SK-N-SH (cell line): ENCODE data around the gene UCN2. TPM values are rescaled to one million over a fixed set of nuclear protein-coding genes. Genes with fewer than 3 reads are reported as not detected.

Experiments
- CTCF ChIA-PET: fragments of 300-600, 350-600 bp; formaldehyde crosslinking; extraction: SDS; loops from one replicate; lab custom pipeline; 2021; lab: Yijun Ruan, JAX
- POLR2A ChIA-PET: fragments of 350-600 bp; sonication (Branson Sonifier 250); formaldehyde crosslinking; extraction: SDS; loops from one replicate; lab custom pipeline; 2020; ENCODE audit warnings: antibody characterized with exemption, inconsistent platforms; lab: Yijun Ruan, JAX
- DNase-seq: peaks from one replicate; pipeline ENCODE4 v3.0.0; 2012
- H2AFZ ChIP-seq: fragments of 200-600 bp; sonication (generic); 2 replicates; pipeline ENCODE4 v1.8.1; 2016; ENCODE audit warnings: antibody characterized with exemption, mild to moderate bottlenecking, low read depth
- H3F3A ChIP-seq: fragments of 200-600 bp; sonication (generic); replicated peaks from 2 replicates; pipeline ENCODE3; 2016; ENCODE audit warnings: antibody characterized with exemption, mild to moderate bottlenecking; ENCODE audit not compliant: insufficient read depth
- H3K27ac ChIP-seq, 2 experiments: fragments of 200-500 bp in 1 of 2; fragments of 200-600 bp in 1 of 2; sonication (Bioruptor generic) in 1 of 2; sonication (generic), shearing (Covaris generic) in 1 of 2; 2 replicates each; pipeline versions ENCODE4 v1.5.1 to v1.6.1; 2014 to 2016; ENCODE audit warnings: low read depth in 2 of 2, inconsistent platforms in 1 of 2, low read length in 1 of 2, mild to moderate bottlenecking in 1 of 2, mixed read lengths in 1 of 2
- H3K27me3 ChIP-seq: fragments of 200-600 bp; sonication (generic), shearing (Covaris generic); 2 replicates; pipeline ENCODE4 v1.6.1; 2016; ENCODE audit warnings: mixed run types; ENCODE audit not compliant: insufficient read depth
- H3K36me3 ChIP-seq, 2 experiments: fragments of 200-500 bp in 1 of 2; fragments of 200-600 bp in 1 of 2; sonication (Bioruptor generic) in 1 of 2; sonication (generic) in 1 of 2; replicated peaks in 1 of 2; 2 replicates each; pipeline versions ENCODE3 to v1.5.1; 2014 to 2016; ENCODE audit warnings: low read length in 1 of 2, mild to moderate bottlenecking in 1 of 2; ENCODE audit not compliant: insufficient read depth in 2 of 2, control insufficient read depth in 1 of 2
- H3K4me1 ChIP-seq, 2 experiments: fragments of 200-500 bp in 1 of 2; fragments of 200-600 bp in 1 of 2; sonication (Bioruptor generic) in 1 of 2; sonication (generic), shearing (Covaris generic) in 1 of 2; 2 replicates each; pipeline versions ENCODE4 v1.5.1 to v1.6.1; 2014 to 2016; ENCODE audit warnings: low read depth in 1 of 2, low read length in 1 of 2, mixed run types in 1 of 2; ENCODE audit not compliant: insufficient read depth in 2 of 2, control insufficient read depth in 1 of 2
- H3K4me2 ChIP-seq: fragments of 200-600 bp; sonication (generic), shearing (Covaris generic); 2 replicates; pipeline ENCODE4 v1.6.1; 2017; ENCODE audit warnings: mixed run types
- H3K4me3 ChIP-seq, 2 experiments: fragments of 200-500 bp in 1 of 2; fragments of 200-600 bp in 1 of 2; sonication (Bioruptor generic) in 1 of 2; sonication (generic), shearing (Covaris generic) in 1 of 2; 2 replicates each; pipeline versions ENCODE4 v1.5.1 to v1.8.1; 2014 to 2016; ENCODE audit warnings: low read depth in 2 of 2, inconsistent platforms in 1 of 2, low read length in 1 of 2, mild to moderate bottlenecking in 1 of 2, mixed read lengths in 1 of 2, moderate library complexity in 1 of 2
- H3K79me2 ChIP-seq: fragments of 200-600 bp; sonication (generic); 2 replicates; pipeline ENCODE4 v1.8.1; 2017; ENCODE audit warnings: mild to moderate bottlenecking; ENCODE audit not compliant: insufficient read depth
- H3K9ac ChIP-seq: fragments of 200-600 bp; sonication (generic); 2 replicates; pipeline ENCODE4 v1.6.1; 2017; ENCODE audit warnings: mixed run types
- H3K9me2 ChIP-seq: fragments of 200-600 bp; sonication (generic); 2 replicates; pipeline ENCODE4 v1.6.1; 2017; ENCODE audit warnings: mixed run types
- H3K9me3 ChIP-seq: fragments of 200-600 bp; sonication (generic); 2 replicates; pipeline ENCODE4 v1.6.1; 2017; ENCODE audit warnings: mixed run types, mild to moderate bottlenecking, moderate library complexity
- H4K20me1 ChIP-seq: fragments of 200-600 bp; sonication (generic); 2 replicates; pipeline ENCODE4 v1.6.1; 2017; ENCODE audit warnings: mild to moderate bottlenecking, mixed run types; ENCODE audit not compliant: insufficient read depth
- CHD2 ChIP-seq: fragments of 150-350 bp; IDR thresholded peaks from 2 replicates; pipeline ENCODE4 v1.6.1; 2018; ENCODE audit warnings: low read length; ENCODE audit not compliant: partially characterized antibody
- EZH2phosphoT487 ChIP-seq: fragments of 200-600 bp; sonication (generic); IDR thresholded peaks from 2 replicates; pipeline ENCODE4 v1.6.1; 2017; ENCODE audit warnings: low read depth, mixed run types, mild to moderate bottlenecking, antibody characterized with exemption, moderate library complexity, borderline replicate concordance
- FOSL2 ChIP-seq: IDR thresholded peaks from 2 replicates; pipeline ENCODE4 v1.4.0; 2012; ENCODE audit warnings: low read depth, mild to moderate bottlenecking, moderate library complexity, borderline replicate concordance
- FOXM1 ChIP-seq: IDR thresholded peaks from 2 replicates; pipeline ENCODE4 v1.4.0; 2012; ENCODE audit warnings: low read depth, mild to moderate bottlenecking
- GATA2 ChIP-seq: sonication (generic); formaldehyde crosslinking; IDR thresholded peaks from 2 replicates; pipeline ENCODE4 v1.5.0; 2020; ENCODE audit warnings: mild to moderate bottlenecking, missing genetic modification reagents
- MXI1 ChIP-seq: IDR thresholded peaks from 2 replicates; pipeline ENCODE4 v1.6.1; 2012; ENCODE audit warnings: mild to moderate bottlenecking, low read depth, low read length, improper control_type of control experiment
- NRF1 ChIP-seq: IDR thresholded peaks from 2 replicates; pipeline ENCODE4 v1.6.1; 2012; ENCODE audit warnings: low read depth, mild to moderate bottlenecking, low read length
- POLR2AphosphoS5 ChIP-seq: IDR thresholded peaks from 2 replicates; pipeline ENCODE4 v1.6.1; 2012; ENCODE audit warnings: low read depth, low read length
- RFX5 ChIP-seq: IDR thresholded peaks from 2 replicates; pipeline ENCODE4 v1.6.1; 2012; ENCODE audit warnings: mild to moderate bottlenecking, improper control_type of control experiment, low read length
- RXRA ChIP-seq: IDR thresholded peaks from 2 replicates; pipeline ENCODE4 v1.4.0; 2012; ENCODE audit warnings: low read depth, mild to moderate bottlenecking, borderline replicate concordance
- SIN3A ChIP-seq: IDR thresholded peaks from 2 replicates; pipeline ENCODE4 v1.6.1; 2012; ENCODE audit warnings: low read depth, mild to moderate bottlenecking, low read length, moderate library complexity, borderline replicate concordance
- TEAD4 ChIP-seq: IDR thresholded peaks from 2 replicates; pipeline ENCODE4 v1.4.0; 2012; ENCODE audit warnings: mild to moderate bottlenecking, borderline replicate concordance; ENCODE audit not compliant: insufficient read depth
- YY1 ChIP-seq: IDR thresholded peaks from 2 replicates; pipeline ENCODE4 v1.4.0; 2012; ENCODE audit warnings: low read depth, mild to moderate bottlenecking
- WGBS: methylation state at CpG from one replicate; pipeline ENCODE4 v1.1.6; 2017; ENCODE audit warnings: low lambda C conversion rate; 5-methylcytosine and 5-hydroxymethylcytosine counted together
- polyA plus RNA-seq, 3 experiments: library from polyadenylated mRNA; depleted of rRNA; stranded (reverse); fragments of >200 nt; gene quantifications; 2 replicates each; pipeline ENCODE4 v1.2.3, GENCODE V29; 2012
- TF ChIP-seq, protein P1 (sequence below): IDR thresholded peaks from 2 replicates; pipeline ENCODE4 v1.6.1; 2012; ENCODE audit warnings: mild to moderate bottlenecking, low read depth, low read length, moderate library complexity
- TF ChIP-seq, protein P2 (sequence below): IDR thresholded peaks from 2 replicates; pipeline ENCODE4 v1.4.0; 2012; ENCODE audit warnings: low read depth, borderline replicate concordance
- TF ChIP-seq, protein P3 (sequence below): IDR thresholded peaks from 2 replicates; pipeline ENCODE4 v1.4.0; 2012; ENCODE audit warnings: low read depth

Gene UCN2
- polyA plus RNA-seq, 1 of the 3 experiments (the other 2 are of a cell fraction): 0.69 TPM

DNA sequence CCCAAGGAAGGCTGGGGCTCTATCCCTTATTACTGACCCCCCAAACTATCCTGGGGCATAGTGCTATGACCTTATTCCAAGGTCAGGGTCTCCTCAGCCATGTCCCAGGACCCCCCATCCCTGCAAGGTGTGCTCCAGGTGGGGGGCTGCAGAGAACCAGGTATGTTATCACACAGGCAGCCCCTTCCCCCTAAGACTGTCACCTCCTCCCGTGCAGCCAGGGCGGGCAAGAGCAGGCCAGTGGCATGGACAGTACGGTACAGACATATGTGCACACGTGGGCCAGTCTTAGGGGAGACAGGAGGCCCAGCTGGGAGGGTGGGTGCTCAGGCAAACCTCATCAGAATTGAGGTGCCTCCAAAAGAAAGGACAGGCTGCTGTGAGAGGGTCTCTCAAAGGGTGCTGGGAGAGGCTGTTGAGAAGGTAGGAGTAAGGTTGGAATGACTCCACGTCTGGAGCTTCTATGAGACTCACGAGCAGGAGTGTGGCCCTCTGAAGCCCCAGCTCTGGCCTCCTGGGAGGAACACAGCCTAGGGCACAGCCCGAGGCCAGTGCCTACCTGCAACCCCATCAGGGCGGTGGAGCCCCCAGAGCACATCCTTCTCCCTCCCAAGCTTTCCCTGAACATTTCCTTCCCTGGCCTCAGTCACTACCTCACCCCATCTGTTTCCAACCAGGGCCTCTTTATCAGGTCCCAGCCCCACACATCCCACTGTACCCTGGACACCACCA is 33.3 kb upstream of the UCN2 start:
- Histone ChIP-seq H4K20me1 (no peaks in the 10 kb centered on the region), H3F3A (peaks cover 45% of the 10 kb centered on the region), H2AFZ (no peak overlapping the region), H3K9me2 (no peaks in the 10 kb centered on the region), H3K9ac (no peak overlapping the region), H3K79me2 (peaks cover 5% of the 10 kb centered on the region; the same call in 1 of the 2 replicates), H3K36me3 (peaks cover 9 to 27% of the 10 kb centered on the region in 2 experiments), H3K4me1 (peaks cover 30 to 37% of the 10 kb centered on the region in 2 experiments; a peak in 3 of 4 replicates), H3K27me3 (no peaks in the 10 kb centered on the region), H3K4me2 (peak overlapping the region; percentile 82; the same call in 1 of the 2 replicates), H3K4me3 (no peak overlapping the region), H3K27ac (peak overlapping the region in 1 of 2 experiments; percentile 96; a peak in 2 of 4 replicates), H3K9me3 (no peaks in the 10 kb centered on the region)
- CTCF ChIA-PET: interaction anchor here (1.6 kb wide), 1 partner anchor 39 kb away, joined by 9 read pairs; the partner anchor contains the start of gene SLC26A6
- no peak for TF ChIP-seq EZH2phosphoT487
- no peak for TF ChIP-seq TEAD4
- TF ChIP-seq, protein P1, sequence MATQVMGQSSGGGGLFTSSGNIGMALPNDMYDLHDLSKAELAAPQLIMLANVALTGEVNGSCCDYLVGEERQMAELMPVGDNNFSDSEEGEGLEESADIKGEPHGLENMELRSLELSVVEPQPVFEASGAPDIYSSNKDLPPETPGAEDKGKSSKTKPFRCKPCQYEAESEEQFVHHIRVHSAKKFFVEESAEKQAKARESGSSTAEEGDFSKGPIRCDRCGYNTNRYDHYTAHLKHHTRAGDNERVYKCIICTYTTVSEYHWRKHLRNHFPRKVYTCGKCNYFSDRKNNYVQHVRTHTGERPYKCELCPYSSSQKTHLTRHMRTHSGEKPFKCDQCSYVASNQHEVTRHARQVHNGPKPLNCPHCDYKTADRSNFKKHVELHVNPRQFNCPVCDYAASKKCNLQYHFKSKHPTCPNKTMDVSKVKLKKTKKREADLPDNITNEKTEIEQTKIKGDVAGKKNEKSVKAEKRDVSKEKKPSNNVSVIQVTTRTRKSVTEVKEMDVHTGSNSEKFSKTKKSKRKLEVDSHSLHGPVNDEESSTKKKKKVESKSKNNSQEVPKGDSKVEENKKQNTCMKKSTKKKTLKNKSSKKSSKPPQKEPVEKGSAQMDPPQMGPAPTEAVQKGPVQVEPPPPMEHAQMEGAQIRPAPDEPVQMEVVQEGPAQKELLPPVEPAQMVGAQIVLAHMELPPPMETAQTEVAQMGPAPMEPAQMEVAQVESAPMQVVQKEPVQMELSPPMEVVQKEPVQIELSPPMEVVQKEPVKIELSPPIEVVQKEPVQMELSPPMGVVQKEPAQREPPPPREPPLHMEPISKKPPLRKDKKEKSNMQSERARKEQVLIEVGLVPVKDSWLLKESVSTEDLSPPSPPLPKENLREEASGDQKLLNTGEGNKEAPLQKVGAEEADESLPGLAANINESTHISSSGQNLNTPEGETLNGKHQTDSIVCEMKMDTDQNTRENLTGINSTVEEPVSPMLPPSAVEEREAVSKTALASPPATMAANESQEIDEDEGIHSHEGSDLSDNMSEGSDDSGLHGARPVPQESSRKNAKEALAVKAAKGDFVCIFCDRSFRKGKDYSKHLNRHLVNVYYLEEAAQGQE: no peak
- TF ChIP-seq, protein P2, sequence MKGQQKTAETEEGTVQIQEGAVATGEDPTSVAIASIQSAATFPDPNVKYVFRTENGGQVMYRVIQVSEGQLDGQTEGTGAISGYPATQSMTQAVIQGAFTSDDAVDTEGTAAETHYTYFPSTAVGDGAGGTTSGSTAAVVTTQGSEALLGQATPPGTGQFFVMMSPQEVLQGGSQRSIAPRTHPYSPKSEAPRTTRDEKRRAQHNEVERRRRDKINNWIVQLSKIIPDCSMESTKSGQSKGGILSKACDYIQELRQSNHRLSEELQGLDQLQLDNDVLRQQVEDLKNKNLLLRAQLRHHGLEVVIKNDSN: no peak
- TF ChIP-seq FOSL2: no peak
- no peak for TF ChIP-seq MXI1
- TF ChIP-seq FOXM1: no peak
- no peak for TF ChIP-seq POLR2AphosphoS5
- TF ChIP-seq, protein P3, sequence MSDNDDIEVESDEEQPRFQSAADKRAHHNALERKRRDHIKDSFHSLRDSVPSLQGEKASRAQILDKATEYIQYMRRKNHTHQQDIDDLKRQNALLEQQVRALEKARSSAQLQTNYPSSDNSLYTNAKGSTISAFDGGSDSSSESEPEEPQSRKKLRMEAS: no peak
- TF ChIP-seq CHD2: no peak
- TF ChIP-seq RXRA: no peak
- no peak for TF ChIP-seq YY1
- no peak for TF ChIP-seq GATA2 (CRISPR knock-in tag)
- no peak for TF ChIP-seq NRF1
- no peak for TF ChIP-seq RFX5
- TF ChIP-seq SIN3A: no peak
- POLR2A ChIA-PET: interaction anchor here (0.6 to 1.7 kb wide), 2 partner anchors 65 to 1261 kb away, joined by 3 to 4 read pairs; partner anchors contain the start of gene CELSR3
- 90% methylated on average over 5 of the region's 8 CpGs for WGBS
- DNase-seq: no peak
